Measurements from ENCODE around the gene MED4. TPM values are rescaled to one million over a fixed set of nuclear protein-coding genes. Genes with fewer than 3 reads are reported as not detected.

MED4 gene
- total RNA-seq, 1 donor from 2014 or later: 49.1 TPM

DNA sequence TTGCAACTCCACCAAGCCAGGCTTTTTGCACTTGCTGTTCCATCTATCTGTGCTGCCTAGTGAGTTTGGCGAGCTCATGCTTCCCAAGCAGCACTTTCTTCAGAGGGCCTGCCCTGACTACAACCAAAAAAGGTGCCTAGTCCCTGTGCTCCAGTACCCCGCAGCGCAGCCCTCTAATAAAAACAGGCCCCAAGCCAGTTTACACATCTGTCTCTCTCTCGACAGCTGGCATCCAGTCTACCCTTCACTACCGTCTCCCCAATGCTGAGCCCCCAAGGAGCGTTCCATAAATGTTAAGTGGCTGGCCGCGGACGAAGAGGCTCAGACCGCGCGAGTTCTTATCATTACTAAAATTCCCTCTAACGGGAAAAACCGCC is 512 bp downstream of the MED4 start:
- H3K36me3 Mint-ChIP-seq (ENCODE audit: low read depth, unreplicated experiment): peaks cover 7% of the 10 kb centered on the region
- TF ChIP-seq, protein P1, sequence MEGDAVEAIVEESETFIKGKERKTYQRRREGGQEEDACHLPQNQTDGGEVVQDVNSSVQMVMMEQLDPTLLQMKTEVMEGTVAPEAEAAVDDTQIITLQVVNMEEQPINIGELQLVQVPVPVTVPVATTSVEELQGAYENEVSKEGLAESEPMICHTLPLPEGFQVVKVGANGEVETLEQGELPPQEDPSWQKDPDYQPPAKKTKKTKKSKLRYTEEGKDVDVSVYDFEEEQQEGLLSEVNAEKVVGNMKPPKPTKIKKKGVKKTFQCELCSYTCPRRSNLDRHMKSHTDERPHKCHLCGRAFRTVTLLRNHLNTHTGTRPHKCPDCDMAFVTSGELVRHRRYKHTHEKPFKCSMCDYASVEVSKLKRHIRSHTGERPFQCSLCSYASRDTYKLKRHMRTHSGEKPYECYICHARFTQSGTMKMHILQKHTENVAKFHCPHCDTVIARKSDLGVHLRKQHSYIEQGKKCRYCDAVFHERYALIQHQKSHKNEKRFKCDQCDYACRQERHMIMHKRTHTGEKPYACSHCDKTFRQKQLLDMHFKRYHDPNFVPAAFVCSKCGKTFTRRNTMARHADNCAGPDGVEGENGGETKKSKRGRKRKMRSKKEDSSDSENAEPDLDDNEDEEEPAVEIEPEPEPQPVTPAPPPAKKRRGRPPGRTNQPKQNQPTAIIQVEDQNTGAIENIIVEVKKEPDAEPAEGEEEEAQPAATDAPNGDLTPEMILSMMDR (IDR thresholded peaks at IDR 0.05; ENCODE audit: unreplicated experiment): no peak
- no peak for DNase-seq (ENCODE audit: low spot score)
- H3K9me3 Mint-ChIP-seq (ENCODE audit: unreplicated experiment): no peaks in the 10 kb centered on the region
- H3K27me3 Mint-ChIP-seq (ENCODE audit: unreplicated experiment): no peaks in the 10 kb centered on the region
- peaks cover 17% of the 10 kb centered on the region for H3K4me1 Mint-ChIP-seq (ENCODE audit: unreplicated experiment)
- H3K27ac Mint-ChIP-seq (ENCODE audit: unreplicated experiment): peak overlapping the region; percentile 94
- H3K4me3 Mint-ChIP-seq (ENCODE audit: unreplicated experiment): peak overlapping the region; percentile 100

- Mint-ChIP-seq H3K9me3 (ENCODE audit: unreplicated experiment) (no peaks in the 10 kb centered on the region), H3K27ac (ENCODE audit: unreplicated experiment) (peak overlapping the region; percentile 17), H3K4me3 (ENCODE audit: unreplicated experiment) (peak overlapping the region; percentile 100), H3K27me3 (ENCODE audit: unreplicated experiment) (no peaks in the 10 kb centered on the region), H3K36me3 (ENCODE audit: low read depth, unreplicated experiment) (peaks cover 7% of the 10 kb centered on the region), H3K4me1 (ENCODE audit: unreplicated experiment) (peaks cover 17% of the 10 kb centered on the region)
- no peak for DNase-seq (ENCODE audit: low spot score)
- TF ChIP-seq, protein P1 (IDR thresholded peaks at IDR 0.05; ENCODE audit: unreplicated experiment): no peak
Measured at GRCh38 chr13:48093588-48093987, 1.3 kb downstream of the MED4 start.

- Mint-ChIP-seq H3K27me3 (ENCODE audit: unreplicated experiment) (no peaks in the 10 kb centered on the region), H3K4me3 (ENCODE audit: unreplicated experiment) (no peak overlapping the region), H3K27ac (ENCODE audit: unreplicated experiment) (no peak overlapping the region), H3K4me1 (ENCODE audit: unreplicated experiment) (no peaks in the 10 kb centered on the region), H3K36me3 (ENCODE audit: low read depth, unreplicated experiment) (peaks cover 11% of the 10 kb centered on the region), H3K9me3 (ENCODE audit: unreplicated experiment) (no peaks in the 10 kb centered on the region)
- TF ChIP-seq, protein P1 (IDR thresholded peaks at IDR 0.05; ENCODE audit: unreplicated experiment): no peak
- DNase-seq (ENCODE audit: low spot score): no peak
Measured at GRCh38 chr13:48086272-48086671, 8.6 kb downstream of the MED4 start.

- Mint-ChIP-seq H3K27me3 (ENCODE audit: unreplicated experiment) (no peaks in the 10 kb centered on the region), H3K36me3 (ENCODE audit: low read depth, unreplicated experiment) (peaks cover 25% of the 10 kb centered on the region), H3K4me3 (ENCODE audit: unreplicated experiment) (no peak overlapping the region), H3K4me1 (ENCODE audit: unreplicated experiment) (no peaks in the 10 kb centered on the region), H3K9me3 (ENCODE audit: unreplicated experiment) (no peaks in the 10 kb centered on the region), H3K27ac (ENCODE audit: unreplicated experiment) (no peak overlapping the region)
- TF ChIP-seq, protein P1 (IDR thresholded peaks at IDR 0.05; ENCODE audit: unreplicated experiment): no peak
- no peak for DNase-seq (ENCODE audit: low spot score)
Measured at GRCh38 chr13:48081739-48082138, 13.2 kb downstream of the MED4 start.

DNA sequence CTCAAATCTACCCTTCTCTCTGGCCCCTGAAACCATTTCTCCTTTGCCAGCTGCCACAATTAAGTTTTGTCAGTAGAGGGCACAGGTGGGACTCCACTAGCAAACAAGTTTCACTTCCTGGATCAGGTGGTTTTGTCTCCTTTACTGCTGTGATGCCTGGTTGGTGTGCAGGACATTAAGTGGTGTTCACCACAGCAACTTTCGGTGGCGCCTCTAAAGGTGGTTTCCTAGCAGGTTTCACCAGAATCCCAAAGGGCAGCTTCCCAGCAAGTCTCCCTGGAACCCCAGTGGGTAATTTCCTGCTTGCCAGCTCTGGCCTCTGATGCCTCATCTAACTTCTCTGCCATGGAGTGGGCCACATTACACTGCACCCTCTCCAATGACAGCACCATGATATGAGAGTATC is 16.6 kb downstream of the MED4 start:
- Mint-ChIP-seq H3K4me1 (ENCODE audit: unreplicated experiment) (peaks cover 10% of the 10 kb centered on the region), H3K27me3 (ENCODE audit: unreplicated experiment) (no peaks in the 10 kb centered on the region), H3K4me3 (ENCODE audit: unreplicated experiment) (no peak overlapping the region), H3K27ac (ENCODE audit: unreplicated experiment) (no peak overlapping the region), H3K9me3 (ENCODE audit: unreplicated experiment) (no peaks in the 10 kb centered on the region), H3K36me3 (ENCODE audit: low read depth, unreplicated experiment) (peaks cover 53% of the 10 kb centered on the region)
- no peak for DNase-seq (ENCODE audit: low spot score)
- TF ChIP-seq, protein P1 (IDR thresholded peaks at IDR 0.05; ENCODE audit: unreplicated experiment): no peak
